GM19438 (cell line): ENCODE measurements around the gene WWOX.
A peak's percentile ranks its signal among the peaks of the same experiment; 100 is the strongest.

Experiments
- ATAC-seq: cut with Tn5 transposase; IDR thresholded peaks from one replicate; pipeline ENCODE4 v1.9.1; 2021; ENCODE audit warnings: low read depth; ENCODE audit not compliant: unreplicated experiment

The WWOX gene

DNA sequence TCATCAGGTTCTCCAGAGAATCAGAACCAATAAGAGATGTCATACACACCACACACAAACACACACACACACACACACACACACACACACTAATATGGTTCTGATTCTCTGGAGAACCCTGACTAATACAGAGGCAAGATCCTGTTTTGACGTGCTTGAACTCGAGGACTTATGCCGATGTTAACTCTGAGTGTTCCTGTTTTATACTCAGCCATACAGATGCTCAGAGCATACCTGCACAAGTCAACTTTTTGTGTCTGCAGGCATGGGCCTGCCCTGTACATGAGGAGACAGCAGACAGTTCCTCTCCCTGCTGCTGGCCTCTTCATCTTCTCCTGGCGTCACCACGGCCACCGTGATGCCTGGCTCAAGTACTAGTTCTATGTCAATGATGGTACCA lies 635.9 kb downstream of the WWOX start:
- ATAC-seq: no peak

DNA sequence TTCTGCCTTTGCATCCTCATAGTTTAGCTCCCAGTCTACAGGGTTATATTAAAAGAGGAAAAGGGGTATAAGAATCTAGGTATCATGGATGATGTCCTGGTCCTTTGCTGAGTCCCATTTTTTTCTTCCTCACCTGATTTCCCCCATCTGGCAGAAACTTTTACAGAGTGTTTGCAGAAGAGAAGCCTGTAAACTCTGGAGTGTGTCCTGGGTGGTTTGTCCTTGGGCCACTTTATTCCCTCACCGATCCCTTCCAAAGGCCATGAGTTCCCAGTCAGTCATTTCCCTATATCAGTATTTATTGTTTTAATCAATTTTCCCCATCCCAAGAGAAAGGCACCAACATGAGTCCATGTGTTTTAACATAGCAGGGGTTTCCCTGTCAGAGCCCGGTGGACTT lies 638.2 kb downstream of the WWOX start:
- no peak for ATAC-seq

DNA sequence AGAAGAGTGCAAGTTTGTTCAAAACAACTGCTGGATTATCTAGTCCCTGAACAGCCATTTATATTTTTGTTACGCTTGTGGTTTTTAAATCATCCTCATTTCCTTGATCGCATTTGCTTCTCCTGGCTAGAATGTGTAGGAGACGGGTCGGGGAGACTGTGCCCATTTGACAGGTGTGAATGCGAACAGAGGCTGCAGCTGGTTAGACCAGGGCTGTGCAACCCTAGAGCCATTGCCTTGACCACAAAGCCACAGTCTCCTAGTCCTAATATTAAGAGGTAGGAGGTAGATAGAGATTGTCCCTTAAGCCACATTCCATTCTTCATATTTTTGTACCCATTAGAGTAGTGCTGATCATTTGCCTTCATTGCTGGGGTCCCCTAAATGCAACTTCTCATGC lies 639.1 kb downstream of the WWOX start:
- no peak for ATAC-seq

DNA sequence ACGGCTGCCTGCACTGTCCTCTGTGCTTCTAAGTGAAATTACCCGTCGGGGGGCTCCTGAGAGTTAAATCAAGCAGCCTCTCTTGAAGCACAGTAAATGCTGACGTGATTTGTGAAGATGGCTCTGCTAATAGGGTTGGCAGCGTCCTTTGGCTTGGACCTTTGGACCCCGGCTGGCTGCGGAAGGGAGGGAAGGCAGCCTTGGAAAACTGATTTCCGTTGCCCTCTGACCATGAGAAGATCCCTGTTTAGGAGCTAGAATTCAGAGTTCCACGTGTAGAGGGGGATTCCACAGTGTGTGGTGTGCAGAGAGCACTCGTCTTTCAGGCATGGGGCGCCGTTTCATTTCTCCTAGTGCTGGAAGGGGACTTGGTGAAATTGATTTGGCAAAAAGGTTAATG lies 640.8 kb downstream of the WWOX start:
- ATAC-seq: no peak

DNA sequence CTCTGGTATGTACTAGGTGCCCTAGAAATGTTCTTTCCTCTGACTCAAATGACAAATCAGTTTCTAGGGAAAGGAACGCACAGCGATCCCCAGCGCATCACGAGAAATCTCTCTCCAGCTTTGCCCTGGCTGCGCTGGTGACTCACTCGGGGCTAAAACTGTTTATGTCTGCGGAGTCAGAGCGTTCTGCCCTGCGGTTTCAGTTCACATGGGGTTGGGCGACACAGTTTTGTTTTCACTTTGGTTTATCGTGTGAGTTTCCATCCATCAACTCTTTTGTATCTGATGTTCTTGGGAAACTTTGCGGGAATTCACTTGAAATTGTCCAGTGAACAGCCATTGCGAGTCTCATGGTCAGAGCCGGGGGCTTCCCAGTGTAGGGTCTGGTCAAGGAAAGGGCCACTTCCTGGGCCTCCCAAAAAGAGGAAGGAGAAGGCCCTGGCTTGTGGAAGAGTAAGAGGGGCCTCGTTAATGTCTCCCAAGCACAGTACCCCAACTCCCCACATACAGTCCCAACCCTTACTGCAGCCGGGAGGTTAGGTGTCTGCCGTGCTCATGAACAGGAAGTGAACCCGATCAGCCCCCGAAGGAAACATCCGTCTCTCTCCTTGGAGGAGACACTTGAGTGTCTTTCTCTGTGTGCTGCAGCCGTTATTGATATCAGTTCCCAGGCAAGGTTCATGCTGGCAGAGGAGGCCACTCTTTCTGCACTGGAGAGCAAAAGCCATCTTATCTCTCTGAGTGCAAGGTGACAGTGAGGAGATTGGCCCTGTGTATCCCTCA lies 643.2 kb downstream of the WWOX start:
- ATAC-seq: peak; percentile 94

DNA sequence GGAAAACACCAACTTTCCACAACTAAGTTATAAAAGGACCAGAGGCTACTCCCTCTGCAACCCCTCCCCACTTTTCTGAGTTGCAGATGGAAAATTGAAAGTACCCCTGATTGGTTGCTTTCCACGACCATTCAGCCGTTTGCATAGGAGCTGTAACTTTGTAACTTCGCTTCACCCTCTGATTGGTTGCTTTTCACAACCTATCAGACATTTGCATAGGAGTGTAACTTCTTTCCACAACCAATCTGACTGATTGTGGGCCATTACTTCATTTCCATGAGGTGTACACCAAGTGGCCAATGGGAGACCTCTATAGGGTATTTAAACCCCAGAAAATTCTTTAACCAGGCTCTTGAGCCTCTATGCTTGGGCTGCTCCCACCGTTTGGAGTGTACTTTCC lies 644.1 kb downstream of the WWOX start:
- no peak for ATAC-seq

DNA sequence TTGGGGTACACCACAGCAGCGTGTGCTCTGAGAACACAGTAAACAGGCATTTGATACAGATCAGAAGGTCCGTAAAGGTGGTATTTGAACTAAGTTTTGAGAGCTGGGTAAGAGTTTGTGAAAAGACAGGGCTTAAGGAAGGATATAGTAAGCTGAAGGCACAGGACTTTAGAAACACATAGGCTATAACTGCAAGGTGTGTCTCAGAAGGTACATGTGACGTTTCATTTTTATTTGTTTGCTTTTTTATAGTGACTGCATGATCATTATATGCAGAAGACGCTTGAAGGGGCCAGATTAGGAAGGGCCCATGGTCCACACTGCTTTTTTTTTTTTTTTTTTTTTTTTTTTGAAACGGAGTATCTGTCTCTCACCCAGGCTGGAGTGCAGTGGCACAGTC lies 644.6 kb downstream of the WWOX start:
- no peak for ATAC-seq

DNA sequence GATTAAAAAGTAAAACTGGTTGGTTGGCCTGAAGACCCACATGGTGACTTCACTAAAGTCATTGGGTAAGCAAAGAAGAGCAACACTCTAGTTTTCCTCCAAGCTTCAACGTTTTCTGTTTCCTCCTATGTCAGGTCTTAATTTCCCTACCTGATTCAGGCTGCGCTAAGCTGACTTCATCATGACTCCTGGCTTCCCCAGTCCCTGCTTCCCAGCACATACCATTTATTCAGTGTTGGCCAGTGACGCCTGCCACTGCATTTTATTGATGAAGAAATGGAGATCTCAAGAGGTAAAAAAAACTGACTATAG lies 645.3 kb downstream of the WWOX start:
- ATAC-seq: no peak

DNA sequence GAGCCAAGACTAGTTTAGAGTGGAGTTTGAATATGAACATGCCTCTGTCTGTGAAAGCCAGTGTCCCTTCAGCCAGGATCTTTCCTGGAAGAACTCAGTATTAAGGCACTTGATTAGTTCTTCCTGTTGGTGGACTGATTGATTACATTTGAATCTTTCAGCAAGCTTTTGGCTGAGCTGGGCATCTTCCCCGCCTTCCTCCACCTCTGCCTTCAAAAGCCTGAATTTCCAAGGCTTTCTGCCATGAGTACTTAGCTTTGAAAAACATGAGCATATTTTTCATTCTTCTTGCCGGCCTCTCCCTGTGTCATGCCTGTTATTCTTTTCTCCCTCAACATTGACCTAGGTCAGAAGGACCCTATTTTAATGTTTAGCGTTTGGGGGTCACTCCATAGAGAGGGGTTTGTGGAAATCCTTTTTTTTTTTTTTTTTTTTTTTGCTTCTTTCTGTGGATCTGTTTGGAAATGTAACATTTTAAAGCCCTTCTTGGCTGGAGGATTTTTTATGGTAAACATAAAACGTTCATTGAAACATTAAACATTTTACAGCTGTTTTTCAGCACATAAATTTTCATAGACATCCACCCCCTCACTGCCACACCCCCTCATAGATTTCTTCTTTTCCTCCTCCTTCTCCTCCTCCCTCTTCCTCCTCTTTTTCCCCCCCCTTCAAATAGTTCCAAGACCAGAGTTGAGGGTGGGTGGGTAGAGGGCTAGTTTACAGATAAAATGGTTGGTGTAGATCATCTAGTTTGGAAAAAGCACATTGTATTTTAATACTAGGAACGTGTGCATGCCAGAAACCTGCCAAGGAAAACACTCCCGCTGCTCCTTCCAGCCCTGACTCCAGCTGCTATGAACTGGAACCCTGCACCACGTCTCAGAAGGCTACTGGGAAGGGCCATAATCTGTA lies 645.9 kb downstream of the WWOX start:
- no peak for ATAC-seq

DNA sequence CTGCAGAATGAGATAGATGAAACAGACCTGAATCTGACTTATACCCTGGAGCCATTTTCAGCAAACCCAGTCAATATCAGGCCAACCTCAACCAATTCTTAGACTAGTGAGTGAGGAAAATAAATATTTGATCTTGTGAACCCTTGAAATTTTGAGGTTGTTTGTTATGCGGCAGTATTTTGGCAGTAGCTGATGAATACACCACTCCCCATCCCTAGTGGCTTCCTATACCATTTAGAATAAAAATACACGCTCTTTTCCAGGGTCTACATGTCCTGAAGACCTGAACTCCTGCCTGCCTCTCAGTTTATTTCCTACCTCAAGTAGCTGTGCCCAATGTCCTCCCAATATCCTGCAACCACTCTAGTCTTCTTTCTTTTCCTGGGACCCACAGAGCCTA lies 647.3 kb downstream of the WWOX start:
- ATAC-seq: no peak

DNA sequence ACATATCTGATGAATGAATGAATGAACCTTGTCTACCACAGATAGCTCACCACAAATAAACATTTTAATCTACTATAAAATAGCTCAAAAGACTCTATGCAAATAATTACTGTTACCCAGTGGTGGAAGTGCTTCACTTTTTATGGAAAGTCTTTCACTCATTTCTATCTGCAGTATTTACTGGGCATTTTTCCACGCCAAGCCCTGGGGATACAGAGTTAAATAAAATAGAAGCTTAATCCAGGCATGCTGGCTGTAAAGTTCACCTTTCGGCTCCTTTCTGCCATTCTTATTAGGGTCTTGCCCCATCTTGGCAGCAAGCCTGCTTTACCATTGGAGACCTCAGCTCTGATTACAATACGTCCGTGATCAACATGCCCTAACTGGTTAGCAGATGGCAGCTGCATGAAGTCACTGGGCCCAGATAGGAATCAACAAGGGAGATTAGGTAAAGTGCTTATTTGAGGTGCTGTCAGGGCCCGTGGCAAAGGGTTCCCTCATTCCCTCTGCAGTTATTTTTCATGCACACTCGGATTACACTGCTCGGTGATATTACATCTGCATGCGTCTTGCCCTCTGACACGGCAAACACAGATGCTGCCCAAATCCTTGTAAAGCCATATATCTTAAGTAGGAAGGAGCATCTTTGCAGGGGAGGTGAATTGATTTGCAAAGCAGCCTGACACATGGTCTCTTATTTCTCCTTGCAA lies 648.9 kb downstream of the WWOX start:
- no peak for ATAC-seq

DNA sequence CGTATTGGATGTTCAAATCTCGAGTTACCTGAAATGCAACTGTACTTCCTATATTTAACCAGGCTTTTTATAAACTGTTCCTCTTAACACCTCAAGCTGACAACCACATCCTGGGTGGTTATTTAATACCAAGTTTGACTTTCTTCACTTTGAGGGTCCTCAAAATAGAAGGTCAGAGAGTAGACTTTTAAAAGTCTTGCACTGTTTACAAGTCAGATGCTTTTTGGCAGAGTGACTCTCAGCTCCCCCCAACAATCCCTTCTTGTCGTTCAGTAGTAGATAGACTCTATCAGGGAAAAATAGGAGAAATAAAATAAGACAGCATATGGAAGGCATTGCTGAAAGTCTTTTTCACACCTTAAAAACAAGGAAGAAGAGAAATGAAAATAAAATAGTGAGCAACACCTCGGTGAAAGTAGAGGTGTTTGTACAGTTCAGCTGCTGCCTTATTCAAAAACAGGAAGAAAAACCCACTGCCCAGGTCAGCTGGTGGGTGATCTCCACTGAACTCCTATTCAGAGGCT lies 650.4 kb downstream of the WWOX start:
- ATAC-seq: peak; percentile 63

DNA sequence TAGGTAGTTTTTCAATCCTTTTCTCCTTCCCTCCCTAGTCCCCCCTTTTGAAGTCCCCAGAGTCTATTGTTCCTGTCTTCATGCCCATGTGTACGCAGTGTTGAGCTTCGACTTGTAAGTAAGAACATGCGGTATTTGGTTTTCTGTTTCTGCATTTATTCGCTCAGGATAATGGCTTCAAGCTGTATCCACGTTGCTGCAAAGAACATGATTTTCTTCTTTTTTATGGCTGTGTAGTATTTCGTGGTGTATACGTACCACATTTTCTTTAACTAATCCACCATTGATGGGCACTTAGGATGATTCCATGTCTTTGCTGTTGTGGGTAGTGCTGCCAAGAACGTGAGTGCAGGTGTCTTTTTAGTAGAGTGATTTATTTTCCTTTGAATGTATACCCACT lies 651.2 kb downstream of the WWOX start:
- ATAC-seq: no peak

DNA sequence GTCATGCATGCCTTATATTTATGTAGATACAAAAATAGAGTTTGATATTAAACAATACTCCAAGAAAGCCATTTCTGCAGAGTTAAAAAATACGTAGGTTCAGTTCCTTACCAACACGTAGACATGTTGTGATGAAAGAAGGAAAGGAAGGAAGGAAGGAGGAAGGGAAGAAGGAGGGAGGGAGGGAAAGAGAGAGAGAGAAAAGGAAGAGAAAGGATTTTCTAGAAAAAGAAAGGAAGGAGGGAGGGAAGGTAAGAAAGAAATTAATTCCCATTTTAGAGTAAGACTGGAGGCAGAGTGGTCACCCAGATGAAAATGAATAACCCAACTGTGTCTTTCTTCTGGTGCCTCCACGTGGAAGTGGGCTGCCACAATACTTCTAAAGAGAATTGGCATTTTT lies 652.1 kb downstream of the WWOX start:
- ATAC-seq: no peak

DNA sequence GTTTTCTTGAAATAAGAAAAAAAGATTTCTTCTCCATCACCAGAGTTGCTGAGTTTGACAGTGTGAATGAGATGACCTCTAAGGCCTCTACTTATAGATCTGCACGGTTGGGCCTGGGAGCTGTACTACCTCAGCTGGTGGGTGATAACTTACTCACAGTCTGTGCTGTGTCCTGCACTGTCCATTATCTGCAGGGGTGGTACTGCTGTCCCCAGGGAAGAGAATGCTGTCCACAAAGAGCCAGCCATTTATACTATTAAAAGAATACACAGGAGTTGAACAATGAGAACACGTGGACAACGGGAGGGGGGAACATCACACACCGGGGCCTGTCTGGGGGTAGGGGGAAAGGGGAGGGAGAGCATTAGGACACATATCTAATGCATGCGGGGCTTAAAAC lies 655.3 kb downstream of the WWOX start:
- no peak for ATAC-seq

DNA sequence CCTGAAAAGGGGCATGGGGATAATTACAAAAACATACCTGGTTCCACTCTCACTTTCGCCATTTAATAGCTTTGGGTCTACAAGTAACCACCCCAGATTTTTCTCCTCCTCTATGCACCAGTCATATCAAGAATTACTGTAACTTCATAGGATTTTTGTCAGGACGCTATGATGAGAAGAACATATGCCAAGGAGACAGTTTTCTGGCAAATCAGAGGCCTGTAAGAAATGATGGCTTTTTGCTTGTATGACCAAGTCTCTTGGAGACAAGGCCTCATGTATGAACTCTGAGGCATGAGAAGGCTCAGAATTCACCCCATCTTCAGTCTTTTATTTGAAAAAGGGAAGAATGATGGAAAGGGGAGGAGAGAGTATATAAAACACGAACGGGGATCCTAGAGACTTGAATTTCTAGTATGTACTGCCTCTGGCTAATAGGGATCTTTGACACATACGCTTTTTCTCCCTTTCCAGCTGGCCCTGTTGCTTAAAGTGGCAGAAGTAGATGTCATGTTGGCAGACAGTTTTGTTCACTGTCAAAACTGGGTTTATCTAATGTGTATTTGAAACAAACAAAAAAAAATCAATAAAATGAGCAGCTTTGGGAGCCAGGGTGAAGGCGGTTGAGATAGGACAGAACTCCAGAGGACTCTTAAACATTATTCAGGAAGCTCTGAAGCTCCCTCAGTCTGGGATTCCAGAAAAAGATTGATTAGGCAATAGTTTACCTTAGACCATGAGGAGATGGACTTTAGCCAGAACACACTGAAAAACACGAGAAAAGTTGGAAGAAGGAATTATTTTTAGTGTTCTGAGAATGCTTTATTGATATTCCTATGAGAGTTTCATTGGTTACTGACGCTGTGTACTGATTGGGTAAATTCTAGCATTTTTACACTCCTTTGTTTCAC lies 656.6 kb downstream of the WWOX start:
- no peak for ATAC-seq

DNA sequence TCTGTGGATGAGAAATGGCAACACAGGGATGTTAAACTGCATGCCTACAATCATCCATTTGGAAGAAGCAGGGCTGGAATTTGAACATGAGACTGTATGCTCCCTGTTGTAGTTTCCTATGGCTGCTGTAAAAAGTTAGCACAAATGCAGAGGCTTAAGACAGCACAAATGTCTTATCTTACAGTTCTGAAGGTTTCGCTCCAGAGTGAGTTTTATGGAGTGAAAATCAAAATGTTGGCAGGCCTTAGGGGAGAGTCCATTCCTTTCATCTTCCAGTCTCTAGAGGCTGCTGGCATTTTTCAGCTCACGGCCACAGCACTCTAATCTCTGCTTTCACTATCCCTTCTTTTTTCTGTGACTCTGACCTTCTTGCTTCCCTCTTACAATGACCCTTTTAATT lies 660.1 kb downstream of the WWOX start:
- no peak for ATAC-seq

DNA sequence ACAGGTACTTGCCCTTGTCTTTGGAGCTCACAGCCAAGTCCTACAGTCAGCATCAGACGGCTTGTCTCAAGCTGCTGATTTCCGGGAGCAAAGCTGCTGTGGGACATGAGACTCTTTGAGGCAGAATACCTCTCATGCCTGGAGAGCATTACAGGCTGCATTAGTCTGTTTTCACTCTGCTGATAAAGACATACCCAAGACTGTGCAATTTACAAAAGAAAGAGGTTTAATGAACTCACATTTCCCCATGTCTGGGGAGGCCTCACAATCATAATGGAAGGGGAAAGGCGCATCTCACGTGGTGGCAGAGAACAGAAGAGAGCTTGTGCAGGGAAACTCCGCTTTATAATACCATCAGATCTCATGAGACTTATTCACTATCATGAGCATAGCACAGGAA lies 661.2 kb downstream of the WWOX start:
- ATAC-seq: no peak

DNA sequence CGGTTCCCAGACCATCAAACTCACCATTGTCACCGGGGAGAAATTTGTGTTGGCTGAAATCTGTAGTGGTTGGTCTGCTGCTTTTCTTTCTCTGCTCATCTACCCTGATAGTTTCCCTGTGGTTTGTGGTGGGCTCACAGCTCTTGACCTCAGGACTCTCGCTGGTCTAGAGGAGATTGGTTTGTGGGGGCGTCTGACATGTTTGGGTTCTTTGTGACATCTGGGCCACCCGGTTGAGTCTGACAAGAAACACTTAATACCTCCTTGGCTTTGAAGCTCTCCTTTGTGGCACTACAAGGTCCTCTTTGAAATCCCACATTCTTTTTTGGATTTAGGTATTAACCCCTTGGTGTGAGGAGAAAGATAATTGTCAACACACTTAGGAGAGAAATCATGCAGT lies 662.0 kb downstream of the WWOX start:
- peak; percentile 79 for ATAC-seq

DNA sequence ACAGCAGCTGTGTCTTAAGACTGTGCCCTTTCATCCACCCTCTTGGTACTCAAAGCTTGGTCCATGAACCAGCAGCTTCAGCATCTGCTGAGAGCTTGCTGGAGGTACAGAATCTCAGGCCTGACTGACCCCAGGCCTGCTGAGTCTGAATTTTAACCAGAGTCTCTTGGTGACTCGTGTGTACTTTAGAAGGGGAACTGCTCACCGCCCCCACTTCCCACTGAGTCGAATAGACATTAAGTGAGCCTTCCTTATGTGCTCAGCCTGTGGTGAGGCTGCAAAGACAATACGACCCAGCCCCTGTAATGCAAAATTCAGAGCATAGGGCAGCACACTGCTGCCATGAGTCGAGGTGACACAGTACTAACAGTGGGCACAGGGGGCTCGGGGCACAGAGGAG lies 662.8 kb downstream of the WWOX start:
- no peak for ATAC-seq
